ENCODE data around the gene PRKCZ. TPM values are rescaled to one million over a fixed set of nuclear protein-coding genes. Genes with fewer than 3 reads are reported as not detected.
"Not testable (repeated sequence)": the region's sequence is repeated elsewhere in the genome, so short reads cannot be mapped to it uniquely, and the experiment has no call there.

The PRKCZ gene
- total RNA-seq, 1 experiment from 2014 or later = 1.9 TPM

DNA sequence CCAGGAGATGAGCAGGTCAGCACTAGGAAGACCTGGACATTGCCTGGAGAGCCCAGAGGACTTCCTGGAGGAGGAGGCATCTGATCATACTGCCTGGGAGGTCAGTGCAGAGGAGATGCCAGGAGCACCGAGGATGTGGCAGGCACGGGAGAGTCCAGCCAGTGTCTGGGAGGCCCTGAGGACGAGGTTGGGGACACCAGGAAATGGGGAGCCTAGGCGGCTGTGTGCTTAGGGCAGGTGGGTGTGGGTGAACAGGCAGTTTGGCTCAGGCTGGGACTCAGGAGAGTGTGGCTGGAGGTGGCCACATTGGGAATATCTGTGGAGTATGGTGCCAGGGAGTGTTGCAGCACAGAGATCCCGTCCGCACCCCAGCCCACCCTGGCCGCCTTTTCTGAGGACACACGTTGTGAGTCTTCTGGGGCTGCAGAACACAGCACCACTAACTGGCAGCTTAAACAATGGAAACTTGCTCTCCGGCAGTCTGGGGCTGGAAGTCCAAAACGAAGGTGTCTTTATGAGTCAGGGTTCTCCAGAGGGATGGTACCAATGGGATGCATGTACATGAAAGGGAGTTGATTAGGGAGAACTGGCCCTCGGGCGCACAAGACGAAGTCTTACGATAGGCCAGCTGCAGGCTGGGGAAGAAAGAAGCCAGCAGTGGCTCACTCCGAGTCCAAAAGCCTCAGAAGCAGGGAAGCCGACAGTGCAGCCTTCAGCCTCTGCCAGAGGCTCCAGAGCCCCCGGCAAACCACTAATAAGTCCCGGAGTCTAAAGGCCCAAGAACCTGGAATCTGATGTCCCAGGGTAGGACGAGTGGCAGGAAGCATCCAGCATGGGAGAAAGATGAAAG lies 86.4 kb downstream of the PRKCZ start:
- intact Hi-C loops (cut with micrococcal nuclease; ENCODE audit: unreplicated experiment) = no loop called here

GRCh38 chr1:2137257-2138121 lies 87.3 kb downstream of the PRKCZ start:
- no peaks in the 10 kb centered on the region for H3K36me3 ChIP-seq (ENCODE audit: insufficient read depth, low read length, poor library complexity, severe bottlenecking)
- H3K9me3 ChIP-seq (ENCODE audit: low read depth, low read length, poor library complexity, severe bottlenecking) = no peaks in the 10 kb centered on the region
- TF ChIP-seq, protein P1, sequence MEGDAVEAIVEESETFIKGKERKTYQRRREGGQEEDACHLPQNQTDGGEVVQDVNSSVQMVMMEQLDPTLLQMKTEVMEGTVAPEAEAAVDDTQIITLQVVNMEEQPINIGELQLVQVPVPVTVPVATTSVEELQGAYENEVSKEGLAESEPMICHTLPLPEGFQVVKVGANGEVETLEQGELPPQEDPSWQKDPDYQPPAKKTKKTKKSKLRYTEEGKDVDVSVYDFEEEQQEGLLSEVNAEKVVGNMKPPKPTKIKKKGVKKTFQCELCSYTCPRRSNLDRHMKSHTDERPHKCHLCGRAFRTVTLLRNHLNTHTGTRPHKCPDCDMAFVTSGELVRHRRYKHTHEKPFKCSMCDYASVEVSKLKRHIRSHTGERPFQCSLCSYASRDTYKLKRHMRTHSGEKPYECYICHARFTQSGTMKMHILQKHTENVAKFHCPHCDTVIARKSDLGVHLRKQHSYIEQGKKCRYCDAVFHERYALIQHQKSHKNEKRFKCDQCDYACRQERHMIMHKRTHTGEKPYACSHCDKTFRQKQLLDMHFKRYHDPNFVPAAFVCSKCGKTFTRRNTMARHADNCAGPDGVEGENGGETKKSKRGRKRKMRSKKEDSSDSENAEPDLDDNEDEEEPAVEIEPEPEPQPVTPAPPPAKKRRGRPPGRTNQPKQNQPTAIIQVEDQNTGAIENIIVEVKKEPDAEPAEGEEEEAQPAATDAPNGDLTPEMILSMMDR (conservative IDR thresholded peaks at IDR 0.05; ENCODE audit: low read depth, low read length) = no peak
- no peak for TF ChIP-seq EZH2 (IDR thresholded peaks at IDR 0.05; ENCODE audit: borderline replicate concordance, low read depth, low read length, poor library complexity, severe bottlenecking)
- H3K27me3 ChIP-seq (replicated peaks; ENCODE audit: insufficient read depth, low read depth, low read length, poor library complexity) = no peaks in the 10 kb centered on the region
- ChIA-PET CTCF (no interaction called here), POLR2A (ENCODE audit: low non-redundant PET) (no interaction called here)
- intact Hi-C loops (cut with micrococcal nuclease; ENCODE audit: unreplicated experiment) = no loop called here
- H3K4me3 ChIP-seq (ENCODE audit: low read depth, low read length, poor library complexity, severe bottlenecking) = no peak overlapping the region
- DNase-seq (ENCODE audit: low spot score) = no peak
- no TSS peak for BruUV-seq (replicated peaks)
- no peak overlapping the region for H3K27ac ChIP-seq (ENCODE audit: low read depth, low read length, poor library complexity, severe bottlenecking)
- peaks cover 5% of the 10 kb centered on the region for H3K4me1 ChIP-seq (ENCODE audit: insufficient read depth, low read length, poor library complexity, severe bottlenecking)

More for the DNA sequence above, 86.4 kb downstream of the PRKCZ start:
- no TSS peak for BruUV-seq (replicated peaks)
- H3K27me3 ChIP-seq (replicated peaks; ENCODE audit: insufficient read depth, low read depth, low read length, poor library complexity) = no peaks in the 10 kb centered on the region
- ChIA-PET POLR2A (ENCODE audit: low non-redundant PET) (no interaction called here), CTCF (no interaction called here)
- peaks cover 6% of the 10 kb centered on the region for H3K4me1 ChIP-seq (ENCODE audit: insufficient read depth, low read length, poor library complexity, severe bottlenecking)
- H3K9me3 ChIP-seq (ENCODE audit: low read depth, low read length, poor library complexity, severe bottlenecking) = no peaks in the 10 kb centered on the region
- H3K4me3 ChIP-seq (ENCODE audit: low read depth, low read length, poor library complexity, severe bottlenecking) = no peak overlapping the region
- DNase-seq (ENCODE audit: low spot score) = no peak
- no peaks in the 10 kb centered on the region for H3K36me3 ChIP-seq (ENCODE audit: insufficient read depth, low read length, poor library complexity, severe bottlenecking)
- TF ChIP-seq, protein P1 (conservative IDR thresholded peaks at IDR 0.05; ENCODE audit: low read depth, low read length) = no peak
- no peak for TF ChIP-seq EZH2 (IDR thresholded peaks at IDR 0.05; ENCODE audit: borderline replicate concordance, low read depth, low read length, poor library complexity, severe bottlenecking)
- H3K27ac ChIP-seq (ENCODE audit: low read depth, low read length, poor library complexity, severe bottlenecking) = no peak overlapping the region

DNA sequence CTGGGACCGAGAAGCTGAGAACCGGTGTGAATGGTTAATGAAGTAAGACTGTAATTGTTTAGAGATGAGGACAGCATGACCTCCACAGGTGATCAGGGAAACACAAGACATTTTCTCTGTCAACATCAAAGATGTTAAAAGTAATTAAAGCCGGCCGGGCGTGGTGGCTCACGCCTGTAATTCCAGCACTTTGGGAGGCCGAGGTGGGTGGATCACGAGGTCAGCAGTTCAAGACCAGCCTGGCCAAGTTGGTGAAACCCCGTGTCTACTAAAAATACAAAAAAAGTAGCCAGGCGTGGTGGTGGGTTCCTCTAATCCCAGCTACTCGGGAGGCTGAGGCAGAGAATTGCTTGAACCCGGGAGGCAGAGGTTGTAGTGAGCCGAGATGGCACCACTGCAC lies 88.9 kb downstream of the PRKCZ start:
- H3K27me3 ChIP-seq (replicated peaks; ENCODE audit: insufficient read depth, low read depth, low read length, poor library complexity); intact Hi-C loops (cut with micrococcal nuclease; ENCODE audit: unreplicated experiment); H3K4me1 ChIP-seq (ENCODE audit: insufficient read depth, low read length, poor library complexity, severe bottlenecking); H3K9me3 ChIP-seq (ENCODE audit: low read depth, low read length, poor library complexity, severe bottlenecking); POLR2A ChIA-PET (ENCODE audit: low non-redundant PET); DNase-seq (ENCODE audit: low spot score); H3K4me3 ChIP-seq (ENCODE audit: low read depth, low read length, poor library complexity, severe bottlenecking); BruUV-seq (replicated peaks); H3K36me3 ChIP-seq (ENCODE audit: insufficient read depth, low read length, poor library complexity, severe bottlenecking); H3K27ac ChIP-seq (ENCODE audit: low read depth, low read length, poor library complexity, severe bottlenecking): not testable (repeated sequence)
- CTCF ChIA-PET = interaction anchor here (1.3 kb wide), 1 partner anchor 243 kb away, joined by 3 read pairs; no protein-coding TSS in a partner anchor
